Measurements from ENCODE around the gene AARSD1. TPM values are rescaled to one million over a fixed set of nuclear protein-coding genes. Genes with fewer than 3 reads are reported as not detected.
A peak's percentile ranks its signal among the peaks of the same experiment; 100 is the strongest.
"Not testable (repeated sequence)": the region's sequence is repeated elsewhere in the genome, so short reads cannot be mapped to it uniquely, and the experiment has no call there.

Gene AARSD1
- total RNA-seq, 4 donors from 2014 or later = 10.3 to 21.7 (median 17.2) TPM

DNA sequence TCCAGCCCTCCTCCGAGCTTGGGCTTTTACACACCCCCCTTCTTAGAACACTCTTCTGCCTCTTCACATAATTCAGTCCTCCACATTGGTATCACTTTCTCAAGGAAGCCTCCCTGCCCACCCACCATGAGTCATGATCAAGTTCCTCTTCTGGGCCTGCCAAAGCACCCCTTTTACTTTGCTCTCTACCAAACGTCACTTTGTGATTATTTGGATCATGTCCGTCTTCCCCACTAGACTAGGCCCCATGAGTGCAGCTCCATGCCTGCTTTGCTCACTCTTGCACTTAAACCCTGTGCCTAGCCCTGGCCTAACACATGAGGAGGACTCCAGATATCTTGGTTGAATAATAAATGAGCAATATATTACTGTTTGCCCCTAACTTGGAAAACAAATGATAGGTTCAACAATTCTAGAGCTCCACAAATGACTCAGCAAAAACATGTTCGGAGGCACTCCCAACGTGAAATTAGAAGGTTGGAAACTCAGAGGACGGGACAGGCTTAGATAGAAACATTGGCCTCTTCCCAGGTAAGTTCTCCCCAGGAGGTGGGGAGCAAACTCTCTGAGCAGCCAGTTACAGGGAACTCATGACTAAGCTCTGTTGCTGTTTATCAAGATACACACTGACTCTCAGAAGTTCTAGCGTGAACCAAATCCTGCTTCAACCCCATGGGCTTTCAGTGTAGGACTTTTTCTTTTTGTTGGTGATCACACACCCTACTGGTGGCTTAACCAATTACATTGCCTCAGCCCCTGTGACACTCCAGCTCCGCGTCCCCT lies 35.3 kb downstream of the AARSD1 start:
- DNase-seq (ENCODE audit: low spot score in 2 of 2) = peak in 1 of 2 donors; percentile 53
- 34 to 36% methylated on average over 9 of the region's 9 CpGs for WGBS, 2 donors
- H3K4me3 ChIP-seq (ENCODE audit: low read depth, poor library complexity, severe bottlenecking) = no peak overlapping the region
- TF ChIP-seq POLR2A (IDR thresholded peaks at IDR 0.05) (no peak), CTCF (IDR thresholded peaks at IDR 0.05) (peak in 1 of 3 donors; percentile 52)
- intact Hi-C loops (cut with DNase I; ENCODE audit: low total_unique reads) = no loop called here

DNA sequence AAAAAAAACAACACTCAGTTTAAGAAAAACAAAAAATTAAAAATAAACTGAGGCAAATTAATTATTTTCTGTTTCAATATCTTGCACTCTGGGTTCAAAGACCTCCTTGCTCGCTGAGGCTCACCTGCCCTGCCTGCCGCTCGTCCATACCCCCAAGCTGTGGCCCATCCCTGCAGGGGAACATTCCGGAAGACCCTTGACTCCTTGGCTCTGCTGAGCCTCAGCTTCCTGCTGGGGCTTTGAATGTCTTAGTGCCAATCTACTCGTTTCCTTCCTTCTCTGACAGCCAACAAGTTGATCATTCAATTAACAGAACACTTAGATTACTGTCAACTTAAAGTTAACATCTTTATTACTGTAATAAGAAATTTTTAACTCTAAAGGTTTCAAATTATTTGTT lies 39.4 kb downstream of the AARSD1 start:
- intact Hi-C loops (cut with DNase I; ENCODE audit: low total_unique reads) = no loop called here
- 43 to 55% methylated on average over 5 of the region's 5 CpGs for WGBS, 2 donors
- no peak for DNase-seq (ENCODE audit: low spot score in 2 of 2)
- TF ChIP-seq POLR2A (IDR thresholded peaks at IDR 0.05) (no peak), CTCF (IDR thresholded peaks at IDR 0.05) (no peak)
- no peak overlapping the region for H3K4me3 ChIP-seq (ENCODE audit: low read depth, poor library complexity, severe bottlenecking)

DNA sequence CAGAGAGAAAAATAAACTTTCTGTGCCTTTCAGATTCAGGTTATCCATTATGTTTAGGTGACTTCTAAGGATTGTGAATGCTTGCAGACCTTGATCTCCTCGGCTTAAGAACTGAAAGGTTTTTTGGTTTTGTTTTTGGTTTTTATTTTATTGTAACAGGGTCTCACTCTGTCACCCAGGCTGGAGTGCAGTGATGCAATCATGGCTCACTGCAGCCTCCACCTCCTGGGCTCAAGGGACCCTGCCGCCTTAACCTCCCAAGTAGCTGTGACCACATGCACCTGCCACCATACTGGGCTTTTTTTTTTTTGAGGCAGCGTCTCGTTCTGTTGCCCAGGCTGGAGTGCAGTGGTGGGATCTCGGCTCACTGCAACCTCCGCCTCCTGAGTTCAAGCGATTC lies 40.8 kb downstream of the AARSD1 start:
- 90 to 93% methylated on average over 7 of the region's 7 CpGs for WGBS, 2 donors
- DNase-seq (ENCODE audit: low spot score in 2 of 2); intact Hi-C loops (cut with DNase I; ENCODE audit: low total_unique reads); H3K4me3 ChIP-seq (ENCODE audit: low read depth, poor library complexity, severe bottlenecking): not testable (repeated sequence)

GRCh38 chr17:42922294-42922693 lies 42.0 kb downstream of the AARSD1 start:
- WGBS, 2 donors = 32 to 55% methylated on average over 7 of the region's 7 CpGs
- DNase-seq (ENCODE audit: low spot score in 2 of 2) = no peak
- TF ChIP-seq CTCF (IDR thresholded peaks at IDR 0.05) = no peak
- TF ChIP-seq POLR2A (IDR thresholded peaks at IDR 0.05) = no peak
- intact Hi-C loops (cut with DNase I; ENCODE audit: low total_unique reads) = no loop called here
- H3K4me3 ChIP-seq (ENCODE audit: low read depth, poor library complexity, severe bottlenecking) = no peak overlapping the region

DNA sequence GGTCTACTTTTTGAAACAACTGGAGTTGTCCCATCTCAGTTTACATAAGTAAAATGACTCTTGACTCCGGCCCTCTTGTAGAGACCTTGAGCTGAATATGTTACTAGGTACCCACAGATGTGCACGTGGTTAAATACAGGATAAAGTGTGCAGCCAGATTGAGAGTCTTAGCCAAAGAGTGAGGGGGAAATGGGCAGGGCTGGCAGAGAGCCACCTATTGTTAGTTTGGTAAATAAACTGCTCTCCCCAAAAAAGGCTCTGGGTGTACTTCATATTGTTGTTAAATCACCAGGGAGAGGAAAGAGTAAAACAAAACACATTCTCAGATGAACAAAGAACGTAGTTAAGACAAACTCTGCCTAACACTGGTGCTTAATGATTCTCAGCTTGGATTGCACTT lies 43.3 kb downstream of the AARSD1 start:
- TF ChIP-seq CTCF (IDR thresholded peaks at IDR 0.05) (no peak), POLR2A (IDR thresholded peaks at IDR 0.05) (no peak)

GRCh38 chr17:42920106-42920900 lies 44.0 kb downstream of the AARSD1 start:
- intact Hi-C loops (cut with DNase I; ENCODE audit: low total_unique reads) = no loop called here
- no peak overlapping the region for H3K4me3 ChIP-seq (ENCODE audit: low read depth, poor library complexity, severe bottlenecking)
- DNase-seq (ENCODE audit: low spot score in 2 of 2) = no peak
- 82 to 87% methylated on average over 10 of the region's 10 CpGs for WGBS, 2 donors
- TF ChIP-seq POLR2A (IDR thresholded peaks at IDR 0.05) (no peak), CTCF (IDR thresholded peaks at IDR 0.05) (no peak)

More for the DNA sequence above, 43.3 kb downstream of the AARSD1 start:
- intact Hi-C loops (cut with DNase I; ENCODE audit: low total_unique reads) = no loop called here
- peak in 1 of 2 donors; percentile 16 for DNase-seq (ENCODE audit: low spot score in 2 of 2)
- no peak overlapping the region for H3K4me3 ChIP-seq (ENCODE audit: low read depth, poor library complexity, severe bottlenecking)
- 45 to 47% methylated on average over 3 of the region's 3 CpGs for WGBS, 2 donors

GRCh38 chr17:42919522-42920077 lies 44.7 kb downstream of the AARSD1 start:
- H3K4me3 ChIP-seq (ENCODE audit: low read depth, poor library complexity, severe bottlenecking); DNase-seq (ENCODE audit: low spot score in 2 of 2); intact Hi-C loops (cut with DNase I; ENCODE audit: low total_unique reads): not testable (repeated sequence)
- 87 to 91% methylated on average over 10 of the region's 10 CpGs for WGBS, 2 donors
